NK-92 (cell line): ENCODE data around the gene NSD1.
"Not testable (repeated sequence)": the region's sequence is repeated elsewhere in the genome, so short reads cannot be mapped to it uniquely, and the experiment has no call there.

ENCODE experiments used
- DNase-seq: peaks from one replicate; lab custom pipeline; 2025; ENCODE audit not compliant: unreplicated experiment; lab: John Stamatoyannopoulos, UW

The NSD1 gene

DNA sequence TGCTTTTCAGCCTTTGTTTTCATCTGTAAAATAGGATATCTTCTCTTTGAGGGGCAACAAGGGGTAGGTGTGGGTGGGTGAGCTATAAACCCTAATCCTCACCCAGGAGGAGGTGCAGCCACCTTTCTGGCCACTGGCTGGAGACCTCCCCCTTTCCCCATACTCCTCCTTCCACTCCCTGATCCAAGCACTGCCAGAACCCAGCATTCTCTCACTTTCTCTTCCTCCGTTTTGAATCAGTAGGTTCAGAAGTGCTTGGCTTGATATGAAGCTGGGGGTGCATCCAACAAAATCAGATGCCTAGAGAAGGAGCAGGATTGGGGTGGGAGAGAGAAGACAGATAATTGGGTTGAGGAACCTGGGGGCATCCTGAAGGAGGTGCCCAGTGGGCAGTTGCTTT lies 6.8 kb upstream of the NSD1 start:
- no peak for DNase-seq

DNA sequence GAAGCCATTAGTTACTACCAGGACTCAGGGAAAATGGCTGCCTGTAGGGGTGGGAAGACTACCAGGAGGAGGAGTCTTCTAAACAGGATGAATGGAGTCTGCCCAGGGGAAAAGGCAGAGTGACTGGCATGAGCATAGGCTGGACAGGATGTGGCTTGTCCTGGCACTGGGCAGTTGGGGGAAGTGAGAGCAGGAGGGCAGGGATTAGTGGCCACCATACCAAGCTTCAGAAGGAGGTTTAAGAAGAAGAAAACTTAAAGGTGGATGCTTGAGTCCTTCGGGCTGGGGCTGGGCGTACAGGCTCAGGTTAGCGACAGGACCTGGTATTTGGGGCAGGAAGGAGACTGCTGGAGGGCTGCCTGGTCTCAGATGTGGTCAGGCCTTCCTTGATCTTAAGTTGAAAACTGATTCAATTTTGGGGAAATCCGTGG lies 5.0 kb upstream of the NSD1 start:
- no peak for DNase-seq

- DNase-seq: no peak
Observed at GRCh38 chr5:177130211-177131018, 3.2 kb upstream of the NSD1 start.

DNA sequence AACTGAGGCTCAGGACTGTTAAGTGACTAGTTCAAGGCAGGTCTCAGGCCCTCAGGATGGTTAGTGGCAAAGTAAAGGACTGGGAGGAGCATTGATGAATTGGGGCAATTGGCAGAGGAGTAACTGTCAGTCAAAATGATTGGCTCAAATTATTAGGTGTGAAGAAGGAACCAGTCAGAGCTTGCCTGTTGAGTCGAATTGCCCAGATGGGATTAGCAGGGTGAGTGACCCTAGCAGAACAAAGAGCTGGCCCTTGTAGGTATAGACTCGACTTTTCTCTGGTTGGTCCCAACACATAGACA lies 2.6 kb upstream of the NSD1 start:
- DNase-seq: no peak

DNA sequence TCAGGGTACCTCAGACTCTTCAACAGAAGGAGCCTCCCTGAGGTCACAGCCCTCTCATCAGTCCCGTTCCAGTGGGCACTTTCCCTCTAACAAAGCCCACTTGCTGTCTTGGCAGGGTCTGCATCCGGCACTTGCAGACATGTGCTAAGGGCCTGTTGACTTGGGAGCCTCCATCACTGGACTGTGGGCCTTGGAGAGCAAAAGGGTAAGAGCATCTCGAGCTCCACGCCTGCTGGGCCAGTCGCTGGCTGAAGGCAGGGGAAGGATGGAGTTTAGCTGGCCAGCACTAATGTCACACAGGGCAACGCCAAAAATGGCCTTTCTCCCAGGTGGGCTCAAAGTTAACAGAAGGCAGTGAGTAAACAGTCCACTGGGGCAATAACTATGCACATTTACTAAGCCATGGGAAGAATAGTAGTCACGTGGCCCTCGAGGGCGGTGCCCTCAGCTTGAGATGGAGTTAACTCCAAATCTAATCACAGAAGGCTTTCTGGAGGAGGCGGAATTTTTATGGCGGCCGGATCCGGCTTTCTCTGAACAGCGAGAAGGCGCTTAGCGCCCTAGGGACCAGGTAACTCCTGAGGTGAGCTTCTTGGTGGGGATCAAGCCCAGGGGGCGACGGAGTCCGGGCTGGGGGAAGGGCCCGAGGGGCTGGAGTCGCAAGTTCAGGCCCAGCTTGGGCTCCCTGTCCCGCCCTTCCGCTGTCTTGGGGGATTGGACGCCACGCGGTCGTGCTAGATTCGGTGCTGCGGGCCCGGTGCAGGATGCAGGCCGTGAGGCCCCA lies 2.0 kb upstream of the NSD1 start:
- DNase-seq: no peak

- DNase-seq: no peak
Observed at GRCh38 chr5:177132136-177133095, 1.2 kb upstream of the NSD1 start.

GRCh38 chr5:177133853-177134696 lies 502 bp downstream of the NSD1 start:
- no peak for DNase-seq

- DNase-seq: no peak
Observed at GRCh38 chr5:177134697-177135225, 1.2 kb downstream of the NSD1 start.

DNA sequence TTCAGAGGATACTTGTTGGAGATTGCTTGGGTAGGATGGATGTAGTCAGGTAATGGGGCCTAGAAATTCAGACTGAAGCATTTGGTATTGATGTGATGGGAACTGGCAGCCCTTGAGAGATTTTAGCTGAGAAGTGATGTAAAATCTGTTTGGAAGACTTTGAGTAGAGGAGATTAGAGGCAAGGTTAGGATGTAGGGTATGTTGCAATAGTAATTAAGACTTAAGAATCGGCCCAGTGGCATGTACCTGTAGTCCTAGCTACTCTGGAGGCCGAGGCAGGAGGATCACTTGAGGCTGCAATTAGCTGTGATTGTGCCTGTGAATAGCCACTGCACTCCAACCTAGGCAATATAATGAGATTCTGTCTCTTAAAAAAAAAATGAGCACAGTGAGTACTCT lies 6.7 kb downstream of the NSD1 start:
- DNase-seq: no peak

GRCh38 chr5:177141496-177141895 lies 7.9 kb downstream of the NSD1 start:
- no peak for DNase-seq

DNA sequence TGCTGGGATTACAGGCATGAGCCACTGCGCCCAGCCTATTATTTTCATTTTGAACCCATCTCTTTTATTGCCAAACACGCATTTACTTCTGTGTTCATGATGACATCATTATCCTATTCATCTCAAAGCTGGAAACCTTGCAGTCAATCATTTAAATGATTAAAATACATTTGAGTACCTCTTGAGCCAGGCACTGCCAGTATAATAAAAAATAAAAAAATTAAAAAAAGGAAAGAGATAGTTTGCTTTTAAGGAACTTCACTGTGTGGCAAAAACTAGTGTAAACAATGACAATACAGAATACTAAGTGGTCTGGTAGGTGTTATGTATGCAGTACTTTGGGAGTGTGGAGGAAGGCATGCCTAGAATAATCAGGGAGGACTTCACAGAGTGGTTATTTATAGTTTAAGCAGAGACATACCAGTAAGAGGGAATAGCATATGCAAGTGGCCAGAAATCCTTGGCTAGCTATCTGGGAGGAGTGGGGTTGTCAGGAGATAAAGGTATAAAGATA lies 8.6 kb downstream of the NSD1 start:
- DNase-seq: no peak

GRCh38 chr5:177142778-177143177 lies 9.2 kb downstream of the NSD1 start:
- no peak for DNase-seq

DNA sequence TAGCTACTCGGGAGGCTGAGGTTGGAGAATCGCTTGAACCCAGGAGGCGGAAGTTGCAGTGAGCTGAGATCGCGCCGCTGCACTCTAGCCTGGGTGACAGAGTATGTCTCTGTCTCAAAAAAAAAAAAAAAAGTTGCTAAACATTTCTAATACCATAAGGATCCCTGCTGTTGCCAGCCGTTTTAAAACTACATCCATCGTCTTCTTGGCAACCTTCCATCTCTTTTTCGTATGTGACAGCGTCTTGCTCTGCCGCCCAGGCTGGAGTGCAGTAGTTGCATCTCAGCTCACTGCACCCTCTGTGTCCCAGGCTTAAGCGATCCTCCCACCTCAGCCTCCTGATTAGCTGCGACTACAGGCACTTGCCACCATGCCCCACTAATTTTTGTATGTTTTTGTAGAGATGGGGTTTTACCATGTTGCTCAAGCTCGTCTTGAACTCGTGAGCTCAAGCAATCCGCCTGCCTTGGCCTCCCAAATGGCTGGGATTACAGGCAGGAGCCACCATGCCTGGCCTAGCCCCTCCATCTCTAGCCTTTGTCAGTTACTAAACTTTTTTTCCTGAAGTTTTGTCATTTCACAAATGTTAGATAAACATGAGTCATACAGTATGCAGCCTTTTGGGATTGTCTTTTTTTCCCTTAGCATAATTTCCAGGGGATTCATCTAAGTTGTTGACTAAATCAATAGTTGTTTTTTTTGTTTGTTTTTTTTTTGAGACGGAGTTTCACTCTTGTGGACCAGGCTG lies 13.5 kb downstream of the NSD1 start:
- DNase-seq: no peak

- not testable (repeated sequence) for DNase-seq
Observed at GRCh38 chr5:177150061-177150460, 16.5 kb downstream of the NSD1 start.

DNA sequence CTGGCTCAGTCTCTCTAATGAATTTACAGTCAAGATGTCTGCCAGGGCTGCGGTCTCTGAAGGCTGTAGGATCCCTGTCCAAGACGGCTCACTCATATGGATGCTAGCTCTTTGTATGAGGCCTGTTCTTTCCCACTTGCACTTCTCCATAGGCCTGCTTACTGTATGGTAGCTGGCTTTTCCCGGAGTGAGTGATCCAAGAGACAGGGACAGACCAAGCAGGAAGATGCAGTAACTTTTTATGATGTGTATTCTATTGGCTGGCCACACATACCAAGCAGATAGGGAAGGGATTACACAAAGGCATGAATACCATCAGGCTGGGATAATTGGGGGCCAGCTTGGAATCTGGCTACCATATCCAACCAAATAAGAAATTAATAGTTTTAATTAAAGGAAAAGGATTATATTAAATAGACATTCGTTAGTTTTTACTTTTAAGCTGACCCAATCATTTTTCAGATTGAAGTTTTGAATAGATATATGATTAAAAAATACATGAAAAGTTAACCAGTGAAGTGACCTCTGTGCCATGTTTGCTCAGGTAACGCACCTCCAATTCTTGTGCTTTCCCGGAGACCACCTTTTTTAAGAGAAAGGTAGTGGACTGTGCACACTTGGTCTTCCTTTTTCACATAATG lies 20.6 kb downstream of the NSD1 start:
- DNase-seq: no peak

GRCh38 chr5:177162379-177162778 lies 28.8 kb downstream of the NSD1 start:
- DNase-seq: no peak

GRCh38 chr5:177163500-177163899 lies 29.9 kb downstream of the NSD1 start:
- no peak for DNase-seq

DNA sequence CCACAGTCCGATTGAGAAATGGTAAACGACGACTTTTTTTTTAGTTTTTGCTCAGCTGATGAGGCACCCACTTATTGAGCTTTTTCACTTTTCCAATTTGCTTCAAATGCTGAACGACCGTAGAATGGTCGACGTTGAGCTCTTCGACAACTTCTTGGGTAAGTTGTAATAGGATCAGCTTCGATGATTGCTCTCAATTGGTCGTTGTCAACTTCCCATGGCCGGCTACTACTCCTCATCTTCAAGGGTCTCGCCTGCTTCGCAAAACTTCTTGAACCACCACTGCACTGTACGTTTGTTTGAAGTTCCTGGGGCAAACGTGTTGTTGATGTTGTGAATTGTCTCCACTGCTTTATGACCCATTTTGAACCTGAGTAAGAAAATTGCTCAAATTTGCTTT lies 35.7 kb downstream of the NSD1 start:
- DNase-seq: no peak

DNA sequence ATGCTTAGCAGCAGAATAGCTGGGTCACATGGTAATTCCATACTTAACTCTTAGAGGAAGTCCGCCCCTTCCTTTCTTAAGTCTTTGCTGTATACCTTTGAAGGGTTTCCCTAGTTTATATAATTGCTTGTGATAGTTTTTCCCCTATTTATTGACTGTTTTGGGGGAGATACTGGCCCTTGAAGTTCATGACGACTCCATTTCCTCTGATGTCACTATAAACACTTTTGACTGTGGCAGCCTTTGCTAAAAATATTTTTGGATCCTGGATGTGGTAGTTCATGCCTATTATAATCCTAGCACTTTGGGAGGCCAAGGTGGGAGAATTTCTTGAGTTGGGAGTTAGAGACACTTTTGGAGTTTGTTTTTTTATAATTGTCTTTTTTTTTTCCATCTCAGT lies 38.4 kb downstream of the NSD1 start:
- no peak for DNase-seq
